Measurements from ENCODE around the gene NDUFB8. TPM values are rescaled to one million over a fixed set of nuclear protein-coding genes. Genes with fewer than 3 reads are reported as not detected.
"Not testable (repeated sequence)": the region's sequence is repeated elsewhere in the genome, so short reads cannot be mapped to it uniquely, and the experiment has no call there.

Gene NDUFB8
- polyA plus RNA-seq (2013, experiment 1 of 4) = 218 TPM
- 177 TPM for polyA plus RNA-seq (2013, experiment 2 of 4)
- polyA plus RNA-seq (2013, experiment 3 of 4) = 175 TPM
- polyA plus RNA-seq (2013, experiment 4 of 4) = 190 TPM

DNA sequence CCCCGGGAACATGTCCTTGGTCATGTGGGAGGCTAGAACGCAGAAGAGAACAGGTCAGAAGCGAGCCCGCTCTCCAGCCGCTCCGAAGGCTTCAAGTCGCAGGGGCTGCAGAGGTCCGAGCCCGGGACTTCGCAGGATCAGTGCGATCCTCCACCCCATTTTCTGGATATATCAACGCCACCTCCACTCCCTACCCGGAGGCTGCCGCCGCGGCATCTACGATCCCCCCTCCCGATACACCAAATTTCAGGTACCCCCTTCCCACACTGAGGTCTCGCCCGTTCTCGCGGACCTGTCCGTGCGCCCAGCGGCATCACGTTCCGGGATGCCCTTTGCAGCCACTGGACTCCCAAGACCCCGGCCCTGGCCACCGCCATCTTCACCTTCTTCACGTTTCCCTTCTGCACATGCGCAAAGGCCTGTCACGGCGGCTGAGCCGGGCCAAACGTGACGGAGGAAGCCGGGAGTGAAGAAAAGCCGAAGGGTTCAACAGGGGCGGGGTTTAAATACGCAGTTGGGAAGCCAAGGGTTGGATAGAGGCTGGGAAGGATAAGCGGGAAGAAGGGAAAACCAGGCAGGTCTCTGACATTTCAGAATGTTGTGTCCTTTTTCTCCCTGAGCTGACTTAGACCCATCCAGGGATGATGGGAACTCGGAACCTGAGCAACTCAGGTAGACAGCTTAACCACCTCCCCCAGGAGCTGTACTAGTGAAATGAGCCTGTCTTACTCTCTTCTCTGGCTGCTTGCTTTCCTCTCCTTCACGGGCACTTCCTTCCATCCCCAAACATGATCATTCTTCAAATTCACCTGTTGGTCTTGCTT is at the start of gene NDUFB8:
TSS of gene NDUFB8 (minus strand) at position 397 of the 824 bp plus-strand sequence. CDS start at position 377, 20 bp downstream.
- Histone ChIP-seq H3K4me3 (ENCODE audit: insufficient read depth, low read depth, low read length) (peak within 1 kb of the TSS; percentile 76), H3K9me3 (ENCODE audit: control insufficient read depth, low read length) (no peaks in the 10 kb centered on the region), H3K27ac (ENCODE audit: insufficient read depth, low read depth, low read length, poor library complexity, severe bottlenecking) (no peak within 1 kb of the TSS), H3K36me3 (ENCODE audit: control insufficient read depth, insufficient read depth, low read length) (peaks cover 18% of the 10 kb centered on the region), H3K4me1 (ENCODE audit: control insufficient read depth, insufficient read depth, low read length) (peaks cover 6% of the 10 kb centered on the region), H3K27me3 (ENCODE audit: control insufficient read depth, insufficient read depth, low read length, poor library complexity, severe bottlenecking) (no peaks in the 10 kb centered on the region)
- WGBS, 2 experiments = 2% methylated on average over 43 of the region's 43 CpGs

- no peaks in the 10 kb centered on the region for H3K4me1 ChIP-seq (ENCODE audit: control insufficient read depth, insufficient read depth, low read length)
- peaks cover 36% of the 10 kb centered on the region for H3K27me3 ChIP-seq (ENCODE audit: control insufficient read depth, insufficient read depth, low read length, poor library complexity, severe bottlenecking)
- no peaks in the 10 kb centered on the region for H3K36me3 ChIP-seq (ENCODE audit: control insufficient read depth, insufficient read depth, low read length)
- no peak overlapping the region for H3K27ac ChIP-seq (ENCODE audit: insufficient read depth, low read depth, low read length, poor library complexity, severe bottlenecking)
- H3K4me3 ChIP-seq (ENCODE audit: insufficient read depth, low read depth, low read length) = no peak overlapping the region
- no peaks in the 10 kb centered on the region for H3K9me3 ChIP-seq (ENCODE audit: control insufficient read depth, low read length)
- WGBS, 2 experiments = 87 to 91% methylated on average over 5 of the region's 5 CpGs
Observed at GRCh38 chr10:100576282-100576635, 46.6 kb upstream of the NDUFB8 start.

DNA sequence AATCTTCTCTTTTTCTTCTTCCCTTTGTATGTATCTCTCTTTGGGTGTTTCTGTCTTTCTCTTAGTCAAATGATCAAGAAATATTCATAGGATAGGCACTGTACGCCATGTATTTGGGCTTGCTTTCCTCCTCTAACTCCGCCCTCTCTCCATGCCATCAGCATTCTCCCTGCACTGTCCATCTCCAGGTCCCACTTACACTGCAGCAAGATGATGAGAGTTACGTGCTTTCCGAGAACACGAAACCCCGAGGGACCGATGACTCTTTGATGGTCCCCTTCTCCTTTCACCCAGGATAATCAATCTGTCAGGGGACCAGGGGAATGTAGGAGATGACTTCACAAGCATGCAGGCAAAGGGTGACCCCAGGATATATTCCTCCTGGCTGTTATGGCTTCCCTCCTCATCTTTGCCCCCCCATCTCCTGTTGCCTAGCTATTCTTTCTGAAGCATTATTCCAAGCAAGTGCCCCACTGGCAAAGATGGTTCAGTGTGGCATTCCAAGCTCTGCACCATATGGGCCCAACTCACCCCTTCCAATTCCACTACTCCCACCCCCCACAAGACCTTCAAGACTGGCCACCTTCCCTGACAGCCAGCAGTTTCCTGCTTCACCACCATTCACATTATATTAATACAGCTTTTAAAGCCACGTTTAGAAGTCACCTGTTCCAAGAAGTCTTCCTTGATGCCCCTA is 46.1 kb upstream of the NDUFB8 start:
- WGBS, 2 experiments = 85 to 87% methylated on average over 8 of the region's 8 CpGs
- no peaks in the 10 kb centered on the region for H3K36me3 ChIP-seq (ENCODE audit: control insufficient read depth, insufficient read depth, low read length)
- H3K4me3 ChIP-seq (ENCODE audit: insufficient read depth, low read depth, low read length) = no peak overlapping the region
- H3K9me3 ChIP-seq (ENCODE audit: control insufficient read depth, low read length) = no peaks in the 10 kb centered on the region
- no peaks in the 10 kb centered on the region for H3K4me1 ChIP-seq (ENCODE audit: control insufficient read depth, insufficient read depth, low read length)
- no peak overlapping the region for H3K27ac ChIP-seq (ENCODE audit: insufficient read depth, low read depth, low read length, poor library complexity, severe bottlenecking)
- peaks cover 41% of the 10 kb centered on the region for H3K27me3 ChIP-seq (ENCODE audit: control insufficient read depth, insufficient read depth, low read length, poor library complexity, severe bottlenecking)

GRCh38 chr10:100575146-100575545 is 45.5 kb upstream of the NDUFB8 start:
- H3K9me3 ChIP-seq (ENCODE audit: control insufficient read depth, low read length); H3K27ac ChIP-seq (ENCODE audit: insufficient read depth, low read depth, low read length, poor library complexity, severe bottlenecking); H3K36me3 ChIP-seq (ENCODE audit: control insufficient read depth, insufficient read depth, low read length); H3K4me3 ChIP-seq (ENCODE audit: insufficient read depth, low read depth, low read length); H3K4me1 ChIP-seq (ENCODE audit: control insufficient read depth, insufficient read depth, low read length): not testable (repeated sequence)
- WGBS, 2 experiments = 79 to 84% methylated on average over 7 of the region's 7 CpGs
- H3K27me3 ChIP-seq (ENCODE audit: control insufficient read depth, insufficient read depth, low read length, poor library complexity, severe bottlenecking) = peaks cover 41% of the 10 kb centered on the region

DNA sequence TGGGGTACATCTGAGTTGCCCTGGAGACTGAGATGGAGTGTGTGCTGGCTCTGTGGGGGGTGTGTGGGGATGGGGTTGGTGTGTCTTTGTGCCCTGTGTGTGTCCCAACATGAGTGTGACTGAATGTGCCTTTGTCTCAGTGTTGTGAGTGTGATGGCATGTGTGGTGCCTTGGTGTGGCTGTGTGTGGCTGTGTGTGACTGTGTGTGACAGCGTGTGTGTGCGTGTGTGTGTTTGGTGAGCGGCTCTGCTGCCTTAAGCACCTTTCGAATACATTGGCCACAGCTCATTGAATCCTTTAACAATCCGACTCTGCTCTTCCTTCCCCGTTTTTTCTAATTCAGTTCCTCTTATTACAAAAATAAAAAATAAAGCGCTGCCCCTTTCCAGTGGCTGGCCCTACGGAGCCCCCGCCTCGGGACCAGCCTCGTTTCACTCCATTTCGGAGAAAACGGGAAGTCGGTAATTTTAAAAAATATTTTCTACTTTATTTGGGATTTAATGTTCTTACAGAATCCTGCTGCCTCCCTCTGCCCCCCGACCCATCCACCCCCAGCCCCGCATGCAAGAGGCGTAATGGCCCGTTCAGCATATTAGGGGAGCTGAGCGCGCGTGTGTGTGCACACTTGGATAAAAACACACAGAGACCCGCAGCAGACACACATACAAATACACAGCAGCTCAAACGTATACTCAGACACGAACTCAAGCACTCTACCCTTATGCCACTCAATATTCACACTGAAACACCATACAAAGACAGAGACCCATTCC is 41.6 kb upstream of the NDUFB8 start:
- H3K4me3 ChIP-seq (ENCODE audit: insufficient read depth, low read depth, low read length) = no peak overlapping the region
- H3K9me3 ChIP-seq (ENCODE audit: control insufficient read depth, low read length) = no peaks in the 10 kb centered on the region
- H3K36me3 ChIP-seq (ENCODE audit: control insufficient read depth, insufficient read depth, low read length) = no peaks in the 10 kb centered on the region
- H3K27me3 ChIP-seq (ENCODE audit: control insufficient read depth, insufficient read depth, low read length, poor library complexity, severe bottlenecking) = peaks cover 63% of the 10 kb centered on the region
- no peaks in the 10 kb centered on the region for H3K4me1 ChIP-seq (ENCODE audit: control insufficient read depth, insufficient read depth, low read length)
- no peak overlapping the region for H3K27ac ChIP-seq (ENCODE audit: insufficient read depth, low read depth, low read length, poor library complexity, severe bottlenecking)
- 86 to 89% methylated on average over 20 to 24 of the region's 24 CpGs for WGBS, 2 experiments

GRCh38 chr10:100570506-100570905 is 40.8 kb upstream of the NDUFB8 start:
- H3K9me3 ChIP-seq (ENCODE audit: control insufficient read depth, low read length) = no peaks in the 10 kb centered on the region
- H3K4me1 ChIP-seq (ENCODE audit: control insufficient read depth, insufficient read depth, low read length) = no peaks in the 10 kb centered on the region
- no peak overlapping the region for H3K27ac ChIP-seq (ENCODE audit: insufficient read depth, low read depth, low read length, poor library complexity, severe bottlenecking)
- H3K27me3 ChIP-seq (ENCODE audit: control insufficient read depth, insufficient read depth, low read length, poor library complexity, severe bottlenecking) = peaks cover 64% of the 10 kb centered on the region
- H3K36me3 ChIP-seq (ENCODE audit: control insufficient read depth, insufficient read depth, low read length) = no peaks in the 10 kb centered on the region
- peak overlapping the region; percentile 51 for H3K4me3 ChIP-seq (ENCODE audit: insufficient read depth, low read depth, low read length)
- WGBS, 2 experiments = 78 to 82% methylated on average over 8 of the region's 8 CpGs

DNA sequence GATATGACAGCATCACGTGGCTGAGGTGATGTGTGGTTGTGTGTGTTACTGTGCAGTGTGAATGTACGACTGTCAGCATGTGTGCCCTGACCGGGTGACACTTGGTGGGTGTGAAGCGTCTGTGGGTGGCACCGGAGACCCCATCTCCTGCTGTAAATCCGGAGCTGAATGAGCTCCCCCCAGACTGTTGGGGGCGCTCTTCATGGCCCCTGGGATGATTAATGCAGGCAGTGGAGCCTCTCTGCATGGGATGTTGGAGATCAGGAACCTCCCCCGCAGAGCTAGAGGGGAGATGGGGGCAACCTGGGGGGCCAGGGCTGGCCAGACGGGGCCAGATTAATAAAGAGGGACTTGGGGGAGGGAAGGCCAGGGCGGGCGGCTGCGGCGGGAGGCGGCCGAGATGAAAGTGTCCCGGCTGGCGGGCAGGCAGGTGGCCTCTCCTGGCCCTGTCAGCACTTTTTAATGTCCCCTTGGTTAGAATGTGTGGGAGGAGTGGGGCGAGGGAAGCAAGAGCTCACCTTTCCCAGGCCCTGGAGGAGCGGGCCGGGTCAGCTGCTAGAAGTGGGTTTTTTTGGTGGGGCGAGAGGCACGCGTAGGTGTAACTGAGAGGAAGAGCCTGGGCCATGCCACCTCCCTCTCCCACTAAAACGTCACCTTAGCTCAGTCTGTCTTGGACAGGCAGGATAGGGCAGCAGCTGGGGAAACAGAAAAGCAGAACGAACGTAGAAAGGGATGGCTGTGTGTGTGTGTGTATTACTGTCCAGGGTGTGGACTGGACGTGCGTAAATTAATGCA is 40.2 kb upstream of the NDUFB8 start:
- no peak overlapping the region for H3K27ac ChIP-seq (ENCODE audit: insufficient read depth, low read depth, low read length, poor library complexity, severe bottlenecking)
- H3K4me1 ChIP-seq (ENCODE audit: control insufficient read depth, insufficient read depth, low read length) = no peaks in the 10 kb centered on the region
- H3K9me3 ChIP-seq (ENCODE audit: control insufficient read depth, low read length) = no peaks in the 10 kb centered on the region
- WGBS, 2 experiments = 15 to 18% methylated on average over 27 to 28 of the region's 28 CpGs
- peak overlapping the region; percentile 51 for H3K4me3 ChIP-seq (ENCODE audit: insufficient read depth, low read depth, low read length)
- H3K27me3 ChIP-seq (ENCODE audit: control insufficient read depth, insufficient read depth, low read length, poor library complexity, severe bottlenecking) = peaks cover 66% of the 10 kb centered on the region
- no peaks in the 10 kb centered on the region for H3K36me3 ChIP-seq (ENCODE audit: control insufficient read depth, insufficient read depth, low read length)

GRCh38 chr10:100568912-100569311 is 39.2 kb upstream of the NDUFB8 start:
- WGBS, 2 experiments = 80 to 82% methylated on average over 3 of the region's 3 CpGs
- Histone ChIP-seq H3K4me1 (ENCODE audit: control insufficient read depth, insufficient read depth, low read length) (no peaks in the 10 kb centered on the region), H3K36me3 (ENCODE audit: control insufficient read depth, insufficient read depth, low read length) (no peaks in the 10 kb centered on the region), H3K27ac (ENCODE audit: insufficient read depth, low read depth, low read length, poor library complexity, severe bottlenecking) (no peak overlapping the region), H3K27me3 (ENCODE audit: control insufficient read depth, insufficient read depth, low read length, poor library complexity, severe bottlenecking) (peaks cover 66% of the 10 kb centered on the region), H3K9me3 (ENCODE audit: control insufficient read depth, low read length) (no peaks in the 10 kb centered on the region), H3K4me3 (ENCODE audit: insufficient read depth, low read depth, low read length) (no peak overlapping the region)

- H3K27ac ChIP-seq (ENCODE audit: insufficient read depth, low read depth, low read length, poor library complexity, severe bottlenecking) = no peak overlapping the region
- no peak overlapping the region for H3K4me3 ChIP-seq (ENCODE audit: insufficient read depth, low read depth, low read length)
- 54 to 68% methylated on average over 6 of the region's 6 CpGs for WGBS, 2 experiments
- no peaks in the 10 kb centered on the region for H3K36me3 ChIP-seq (ENCODE audit: control insufficient read depth, insufficient read depth, low read length)
- H3K27me3 ChIP-seq (ENCODE audit: control insufficient read depth, insufficient read depth, low read length, poor library complexity, severe bottlenecking) = peaks cover 72% of the 10 kb centered on the region
- no peaks in the 10 kb centered on the region for H3K9me3 ChIP-seq (ENCODE audit: control insufficient read depth, low read length)
- no peaks in the 10 kb centered on the region for H3K4me1 ChIP-seq (ENCODE audit: control insufficient read depth, insufficient read depth, low read length)
Observed at GRCh38 chr10:100567826-100568225, 38.2 kb upstream of the NDUFB8 start.
